ENCODE results near the gene SLC22A2.
A peak's percentile ranks its signal among the peaks of the same experiment; 100 is the strongest.

Gene SLC22A2

GRCh38 chr6:160261991-160262680 is 3.5 kb upstream of the SLC22A2 start:
- no peaks in the 10 kb centered on the region for H3K36me3 Mint-ChIP-seq
- no peaks in the 10 kb centered on the region for H3K9me3 Mint-ChIP-seq

GRCh38 chr6:160260803-160261450 is 2.3 kb upstream of the SLC22A2 start:
- no peak overlapping the region for H3K27ac Mint-ChIP-seq
- H3K4me1 Mint-ChIP-seq, result peaks cover 2% of the 10 kb centered on the region
- H3K36me3 Mint-ChIP-seq, result no peaks in the 10 kb centered on the region
- H3K9me3 Mint-ChIP-seq, result no peaks in the 10 kb centered on the region
- H3K27me3 Mint-ChIP-seq, result peaks cover 14% of the 10 kb centered on the region
- no peak overlapping the region for H3K4me3 Mint-ChIP-seq

More at GRCh38 chr6:160261991-160262680, 3.5 kb upstream of the SLC22A2 start:
- peaks cover 12% of the 10 kb centered on the region for H3K27me3 Mint-ChIP-seq
- no peak overlapping the region for H3K4me3 Mint-ChIP-seq
- H3K4me1 Mint-ChIP-seq, result peaks cover 7% of the 10 kb centered on the region
- H3K27ac Mint-ChIP-seq, result no peak overlapping the region

GRCh38 chr6:160260367-160260766 is 1.7 kb upstream of the SLC22A2 start:
- Mint-ChIP-seq H3K9me3 (no peaks in the 10 kb centered on the region), H3K4me3 (no peak overlapping the region), H3K36me3 (no peaks in the 10 kb centered on the region), H3K27me3 (peaks cover 16% of the 10 kb centered on the region), H3K27ac (no peak overlapping the region), H3K4me1 (no peaks in the 10 kb centered on the region)

GRCh38 chr6:160259598-160259997 is 977 bp upstream of the SLC22A2 start:
- Mint-ChIP-seq H3K27ac (no peak overlapping the region), H3K27me3 (peaks cover 17% of the 10 kb centered on the region), H3K4me1 (no peaks in the 10 kb centered on the region), H3K4me3 (no peak overlapping the region), H3K36me3 (no peaks in the 10 kb centered on the region), H3K9me3 (no peaks in the 10 kb centered on the region)

GRCh38 chr6:160259143-160259425 is 463 bp upstream of the SLC22A2 start:
- H3K27me3 Mint-ChIP-seq, result peaks cover 21% of the 10 kb centered on the region
- no peaks in the 10 kb centered on the region for H3K4me1 Mint-ChIP-seq
- no peaks in the 10 kb centered on the region for H3K36me3 Mint-ChIP-seq
- H3K27ac Mint-ChIP-seq, result peak overlapping the region; percentile 37
- H3K4me3 Mint-ChIP-seq, result no peak overlapping the region
- no peaks in the 10 kb centered on the region for H3K9me3 Mint-ChIP-seq

- no peaks in the 10 kb centered on the region for H3K4me1 Mint-ChIP-seq
- no peak overlapping the region for H3K4me3 Mint-ChIP-seq
- H3K27me3 Mint-ChIP-seq, result peaks cover 22% of the 10 kb centered on the region
- no peaks in the 10 kb centered on the region for H3K9me3 Mint-ChIP-seq
- no peak overlapping the region for H3K27ac Mint-ChIP-seq
- no peaks in the 10 kb centered on the region for H3K36me3 Mint-ChIP-seq
Observed at GRCh38 chr6:160256445-160256844, 2.2 kb downstream of the SLC22A2 start.

- Mint-ChIP-seq H3K36me3 (no peaks in the 10 kb centered on the region), H3K27ac (no peak overlapping the region), H3K4me1 (no peaks in the 10 kb centered on the region), H3K27me3 (peaks cover 20% of the 10 kb centered on the region), H3K4me3 (no peak overlapping the region), H3K9me3 (no peaks in the 10 kb centered on the region)
Observed at GRCh38 chr6:160254467-160255312, 3.9 kb downstream of the SLC22A2 start.

- Mint-ChIP-seq H3K4me1 (no peaks in the 10 kb centered on the region), H3K27ac (no peak overlapping the region), H3K9me3 (no peaks in the 10 kb centered on the region), H3K27me3 (peaks cover 18% of the 10 kb centered on the region), H3K4me3 (no peak overlapping the region), H3K36me3 (no peaks in the 10 kb centered on the region)
Observed at GRCh38 chr6:160253714-160254113, 4.9 kb downstream of the SLC22A2 start.

- Mint-ChIP-seq H3K4me3 (no peak overlapping the region), H3K4me1 (no peaks in the 10 kb centered on the region), H3K9me3 (no peaks in the 10 kb centered on the region), H3K36me3 (no peaks in the 10 kb centered on the region), H3K27me3 (peaks cover 18% of the 10 kb centered on the region), H3K27ac (no peak overlapping the region)
Observed at GRCh38 chr6:160253292-160253691, 5.3 kb downstream of the SLC22A2 start.

- Mint-ChIP-seq H3K9me3 (no peaks in the 10 kb centered on the region), H3K27me3 (peaks cover 21% of the 10 kb centered on the region), H3K4me1 (no peaks in the 10 kb centered on the region), H3K36me3 (no peaks in the 10 kb centered on the region), H3K4me3 (no peak overlapping the region), H3K27ac (no peak overlapping the region)
Observed at GRCh38 chr6:160252073-160252813, 6.4 kb downstream of the SLC22A2 start.

GRCh38 chr6:160249671-160250070 is 8.9 kb downstream of the SLC22A2 start:
- H3K36me3 Mint-ChIP-seq, result no peaks in the 10 kb centered on the region
- H3K9me3 Mint-ChIP-seq, result no peaks in the 10 kb centered on the region
- H3K4me1 Mint-ChIP-seq, result no peaks in the 10 kb centered on the region
- H3K27me3 Mint-ChIP-seq, result peaks cover 16% of the 10 kb centered on the region
- H3K27ac Mint-ChIP-seq, result no peak overlapping the region
- H3K4me3 Mint-ChIP-seq, result no peak overlapping the region

GRCh38 chr6:160248538-160248937 is 10.1 kb downstream of the SLC22A2 start:
- Mint-ChIP-seq H3K4me1 (no peaks in the 10 kb centered on the region), H3K36me3 (no peaks in the 10 kb centered on the region), H3K27me3 (peaks cover 11% of the 10 kb centered on the region), H3K4me3 (no peak overlapping the region), H3K27ac (no peak overlapping the region), H3K9me3 (no peaks in the 10 kb centered on the region)

GRCh38 chr6:160247457-160247883 is 11.2 kb downstream of the SLC22A2 start:
- no peak overlapping the region for H3K4me3 Mint-ChIP-seq
- H3K27me3 Mint-ChIP-seq, result peaks cover 11% of the 10 kb centered on the region
- H3K9me3 Mint-ChIP-seq, result no peaks in the 10 kb centered on the region

GRCh38 chr6:160240691-160241084 is 17.9 kb downstream of the SLC22A2 start:
- H3K9me3 Mint-ChIP-seq, result peaks cover 8% of the 10 kb centered on the region
- peaks cover 9% of the 10 kb centered on the region for H3K27me3 Mint-ChIP-seq
- no peak overlapping the region for H3K27ac Mint-ChIP-seq
- H3K4me3 Mint-ChIP-seq, result no peak overlapping the region
- H3K4me1 Mint-ChIP-seq, result no peaks in the 10 kb centered on the region
- no peaks in the 10 kb centered on the region for H3K36me3 Mint-ChIP-seq

More at GRCh38 chr6:160247457-160247883, 11.2 kb downstream of the SLC22A2 start:
- Mint-ChIP-seq H3K4me1 (no peaks in the 10 kb centered on the region), H3K27ac (peak overlapping the region; percentile 44), H3K36me3 (no peaks in the 10 kb centered on the region)

GRCh38 chr6:160239929-160240690 is 18.5 kb downstream of the SLC22A2 start:
- Mint-ChIP-seq H3K27ac (peak overlapping the region; percentile 5), H3K27me3 (peaks cover 9% of the 10 kb centered on the region), H3K4me3 (no peak overlapping the region), H3K9me3 (peaks cover 8% of the 10 kb centered on the region), H3K36me3 (no peaks in the 10 kb centered on the region), H3K4me1 (no peaks in the 10 kb centered on the region)
